SU-DHL-6 (cell line): Measurements from ENCODE around the gene C11orf68.

ENCODE experiments used
- H2AFZ ChIP-seq: fragments of 200-600 bp; sonication (generic); 2 replicates; pipeline ENCODE4 v1.6.1; 2014; ENCODE audit warnings: low read depth, mild to moderate bottlenecking, moderate library complexity, mixed read lengths, antibody characterized with exemption, low read length; ENCODE audit not compliant: severe bottlenecking
- H3F3A ChIP-seq: fragments of 200-600 bp; shearing (Covaris generic); 2 replicates; pipeline ENCODE4 v1.6.0; 2016; ENCODE audit warnings: antibody characterized with exemption, mild to moderate bottlenecking; ENCODE audit not compliant: insufficient read depth
- H3K27ac ChIP-seq: fragments of 200-600 bp; sonication (generic); 2 replicates; pipeline ENCODE4 v1.5.1; 2016; ENCODE audit warnings: low read depth, mild to moderate bottlenecking, low read length, moderate library complexity, mixed read lengths
- H3K27me3 ChIP-seq: fragments of 200-600 bp; sonication (generic), shearing (Covaris generic); 2 replicates; pipeline ENCODE4 v1.6.0; 2014; ENCODE audit warnings: mild to moderate bottlenecking, low read length
- H3K36me3 ChIP-seq: fragments of 200-600 bp; sonication (generic); 2 replicates; pipeline ENCODE4 v1.6.1; 2014; ENCODE audit warnings: mild to moderate bottlenecking, low read length, mixed read lengths
- H3K4me2 ChIP-seq: fragments of 300-600, 200-600 bp; shearing (Covaris generic), sonication (generic); 2 replicates; pipeline ENCODE4 v1.6.0; 2014; ENCODE audit warnings: low read length, low read depth, mild to moderate bottlenecking; ENCODE audit not compliant: poor library complexity, severe bottlenecking
- H3K4me3 ChIP-seq: fragments of 200-600 bp; sonication (generic); 2 replicates; pipeline ENCODE4 v1.5.1; 2014; ENCODE audit warnings: antibody characterized with exemption, low read length, mild to moderate bottlenecking, mixed read lengths; ENCODE audit not compliant: insufficient read depth, poor library complexity, severe bottlenecking
- H3K79me2 ChIP-seq: fragments of 200-600 bp; sonication (generic); 2 replicates; pipeline ENCODE4 v1.6.1; 2014; ENCODE audit warnings: mild to moderate bottlenecking, low read length, moderate library complexity; ENCODE audit not compliant: insufficient read depth
- H3K9ac ChIP-seq: fragments of 200-600 bp; sonication (generic); 2 replicates; pipeline ENCODE4 v1.7.0; 2014; ENCODE audit warnings: mild to moderate bottlenecking, low read length
- H3K9me2 ChIP-seq: fragments of 200-600 bp; sonication (generic); replicated peaks from 2 replicates; pipeline ENCODE4 v1.6.1; 2014; ENCODE audit warnings: low read length; ENCODE audit not compliant: insufficient read depth
- H3K9me3 ChIP-seq: fragments of 200-600 bp; sonication (generic); 2 replicates; pipeline ENCODE4 v1.6.1; 2014; ENCODE audit warnings: low read length, mixed read lengths; ENCODE audit not compliant: insufficient read depth
- H4K20me1 ChIP-seq: fragments of 200-600 bp; sonication (generic); 2 replicates; pipeline ENCODE4 v1.6.1; 2014; ENCODE audit warnings: low read depth, mild to moderate bottlenecking, antibody characterized with exemption, low read length, moderate library complexity, mixed read lengths
- CTCF ChIP-seq: fragments of 200-600 bp; sonication (generic); IDR thresholded peaks from one replicate; pipeline ENCODE4 v1.5.1; 2017; ENCODE audit warnings: antibody characterized with exemption, mild to moderate bottlenecking, low read length, moderate library complexity; ENCODE audit not compliant: insufficient read depth, poor library complexity, severe bottlenecking
- EZH2phosphoT487 ChIP-seq: fragments of 200-600 bp; sonication (generic), shearing (Covaris generic); conservative IDR thresholded peaks from 2 replicates; pipeline ENCODE4 v1.6.1; 2018; ENCODE audit warnings: mild to moderate bottlenecking, antibody characterized with exemption, low read length, moderate library complexity, mixed read lengths

Gene C11orf68

GRCh38 chr11:65918211-65919140 is at the start of gene C11orf68:
TSS of gene C11orf68 (minus strand) at chr11:65919062. CDS start at chr11:65919031, 31 bp downstream.
- H3K27me3 ChIP-seq = no peaks in the 10 kb centered on the region
- TF ChIP-seq EZH2phosphoT487 = no peak
- no peak for TF ChIP-seq CTCF
- H3K9me2 ChIP-seq = no peaks in the 10 kb centered on the region
- no peaks in the 10 kb centered on the region for H3K9me3 ChIP-seq
- peak within 1 kb of the TSS; percentile 38; the same call in 1 of the 2 replicates for H3K27ac ChIP-seq
- no peaks in the 10 kb centered on the region for H3K36me3 ChIP-seq
- peak within 1 kb of the TSS; percentile 87 for H3K4me2 ChIP-seq
- H3K4me3 ChIP-seq = peak within 1 kb of the TSS; percentile 84
- no peaks in the 10 kb centered on the region for H4K20me1 ChIP-seq
- no peaks in the 10 kb centered on the region for H3K79me2 ChIP-seq
- H3F3A ChIP-seq = no peaks in the 10 kb centered on the region
- peak within 1 kb of the TSS; percentile 76 for H3K9ac ChIP-seq
- H2AFZ ChIP-seq = peak within 1 kb of the TSS; percentile 99

- TF ChIP-seq EZH2phosphoT487 (no peak), CTCF (no peak)
- no peak overlapping the region for H3K27ac ChIP-seq
- no peaks in the 10 kb centered on the region for H3K9me2 ChIP-seq
- H3K27me3 ChIP-seq = no peaks in the 10 kb centered on the region
- no peak overlapping the region for H3K4me3 ChIP-seq
- no peak overlapping the region for H3K9ac ChIP-seq
- H2AFZ ChIP-seq = no peak overlapping the region
- no peaks in the 10 kb centered on the region; the same call in 1 of the 2 replicates for H3K36me3 ChIP-seq
- H3K79me2 ChIP-seq = peaks cover 22% of the 10 kb centered on the region
- 0 out of 2 replicates have a peak, but pooled peaks cover under 1% of the 10 kb centered on the region for H4K20me1 ChIP-seq
- peaks cover 5% of the 10 kb centered on the region; the same call in 1 of the 2 replicates for H3F3A ChIP-seq
- no peaks in the 10 kb centered on the region for H3K9me3 ChIP-seq
- H3K4me2 ChIP-seq = no peak overlapping the region
These were observed 48.6 kb upstream of the C11orf68 start for GRCh38 chr11:65967329-65967934.

GRCh38 chr11:65965986-65966762 is 47.3 kb upstream of the C11orf68 start:
- Histone ChIP-seq H3K9ac (no peak overlapping the region), H3K27ac (no peak overlapping the region), H3F3A (no peaks in the 10 kb centered on the region), H3K4me3 (no peak overlapping the region), H3K27me3 (no peaks in the 10 kb centered on the region), H3K9me2 (no peaks in the 10 kb centered on the region), H3K79me2 (peaks cover 30% of the 10 kb centered on the region), H3K4me2 (no peak overlapping the region), H3K36me3 (no peaks in the 10 kb centered on the region; the same call in 1 of the 2 replicates), H4K20me1 (0 out of 2 replicates have a peak, but pooled peaks cover 3% of the 10 kb centered on the region), H2AFZ (no peak overlapping the region), H3K9me3 (no peaks in the 10 kb centered on the region)
- TF ChIP-seq CTCF = no peak
- TF ChIP-seq EZH2phosphoT487 = no peak
